ENCODE results near the gene PCK1. TPM values are rescaled to one million over a fixed set of nuclear protein-coding genes. Genes with fewer than 3 reads are reported as not detected.

The PCK1 gene
- total and polyA plus RNA-seq, 10 donors: 0.04 to 0.67 (median 0.17) TPM; not detected in 3

GRCh38 chr20:57592263-57593092 is 31.6 kb downstream of the PCK1 start:
- H3K36me3 ChIP-seq: no peaks in the 10 kb centered on the region
- WGBS, 5 donors: 85 to 92% (median 88%) methylated on average over 21 to 22 of the region's 22 CpGs
- H3K27ac ChIP-seq: no peak overlapping the region
- H3K4me3 ChIP-seq: no peak overlapping the region
- no peak for TF ChIP-seq POLR2A (IDR thresholded peaks at IDR 0.05)
- TF ChIP-seq POLR2AphosphoS5 (IDR thresholded peaks at IDR 0.05): no peak
- no peak for TF ChIP-seq CTCF (IDR thresholded peaks at IDR 0.05 in 8 of 11, conservative IDR thresholded peaks at IDR 0.05 in 3 of 11)
- H3K27me3 ChIP-seq (replicated peaks in 1 of 7): peaks cover 0 to 15% (median 0%) of the 10 kb centered on the region in 7 donors
- DNase-seq: no peak
- peaks cover 0 to 9% (median 6%) of the 10 kb centered on the region in 8 donors for H3K9me3 ChIP-seq
- peaks cover 0 to 28% (median 18%) of the 10 kb centered on the region in 6 donors for H3K4me1 ChIP-seq
- intact Hi-C loops (cut with DNase I; ENCODE audit: low total_unique reads): loop anchor here (2.0 to 10.0 kb wide), 2 partner anchors 78 to 582 kb away; no protein-coding TSS in a partner anchor

GRCh38 chr20:57593134-57593886 is 32.4 kb downstream of the PCK1 start:
- no peak overlapping the region for H3K27ac ChIP-seq
- peaks cover 0 to under 1% (median 0%) of the 10 kb centered on the region in 8 donors for H3K9me3 ChIP-seq
- TF ChIP-seq POLR2A (IDR thresholded peaks at IDR 0.05): no peak
- no peak for TF ChIP-seq POLR2AphosphoS5 (IDR thresholded peaks at IDR 0.05)
- TF ChIP-seq CTCF (IDR thresholded peaks at IDR 0.05 in 8 of 11, conservative IDR thresholded peaks at IDR 0.05 in 3 of 11): no peak
- peaks cover 0 to 35% (median 20%) of the 10 kb centered on the region in 6 donors for H3K4me1 ChIP-seq
- intact Hi-C loops (cut with DNase I; ENCODE audit: low total_unique reads): loop anchor here (2.0 to 10.0 kb wide), 2 partner anchors 79 to 581 kb away; no protein-coding TSS in a partner anchor
- H3K4me3 ChIP-seq: no peak overlapping the region
- DNase-seq: peak; percentile 78
- WGBS, 5 donors: 55 to 67% (median 60%) methylated on average over 15 to 17 of the region's 17 CpGs
- H3K36me3 ChIP-seq: no peaks in the 10 kb centered on the region
- peaks cover 0 to 16% (median 0%) of the 10 kb centered on the region in 7 donors for H3K27me3 ChIP-seq (replicated peaks in 1 of 7)

GRCh38 chr20:57594092-57594951 is 33.4 kb downstream of the PCK1 start:
- no peaks in the 10 kb centered on the region for H3K9me3 ChIP-seq
- 35 to 42% (median 39%) methylated on average over 25 to 27 of the region's 27 CpGs for WGBS, 5 donors
- H3K27me3 ChIP-seq (replicated peaks in 1 of 7): peaks cover 0 to 11% (median 0%) of the 10 kb centered on the region in 7 donors
- no peak overlapping the region for H3K27ac ChIP-seq
- H3K36me3 ChIP-seq: no peaks in the 10 kb centered on the region
- peak; percentile 88 for DNase-seq
- peaks cover 0 to 37% (median 20%) of the 10 kb centered on the region in 6 donors for H3K4me1 ChIP-seq
- no peak overlapping the region for H3K4me3 ChIP-seq
- intact Hi-C loops (cut with DNase I; ENCODE audit: low total_unique reads): loop anchor here (10.0 kb wide), 1 partner anchor 580 kb away; no protein-coding TSS in a partner anchor
- TF ChIP-seq POLR2AphosphoS5 (IDR thresholded peaks at IDR 0.05): no peak
- peak; percentile 58 to 95 (median 89) for TF ChIP-seq CTCF (IDR thresholded peaks at IDR 0.05 in 8 of 11, conservative IDR thresholded peaks at IDR 0.05 in 3 of 11)

All from spleen (tissue), 11 donors.